Vagina (tissue), 2 donors: ENCODE measurements around the gene PSMB10. TPM values are rescaled to one million over a fixed set of nuclear protein-coding genes. Genes with fewer than 3 reads are reported as not detected.
A peak's percentile ranks its signal among the peaks of the same experiment; 100 is the strongest.

Source experiments
- DNase-seq, 2 donors: peaks; one replicate each; pipeline ENCODE4 v3.0.0-alpha.2; 2017; ENCODE audit errors: extremely low spot score in 2 of 2
- H3K27ac ChIP-seq: fragments of 200-600 bp; sonication (generic); one replicate; pipeline ENCODE4 v1.5.1; 2019
- H3K27me3 ChIP-seq: fragments of 200-600 bp; sonication (generic); one replicate; pipeline ENCODE4 v1.5.1; 2019
- H3K36me3 ChIP-seq, 2 donors: fragments of 200-600 bp; sonication (generic); one replicate each; pipeline ENCODE4 v1.5.1; 2017 to 2019
- H3K4me1 ChIP-seq: fragments of 200-600 bp; sonication (generic); one replicate; pipeline ENCODE4 v1.5.1; 2019
- H3K4me3 ChIP-seq, 2 donors: fragments of 200-600 bp; sonication (generic); 1 replicate in 1 of 2; 2 replicates in 1 of 2; pipeline ENCODE4 v1.5.1; 2016 to 2019
- H3K9me3 ChIP-seq: fragments of 200-600 bp; sonication (generic); one replicate; pipeline ENCODE4 v1.5.1; 2019
- CTCF ChIP-seq, 3 experiments: fragments of 450-650 bp in 2 of 3; fragments of 200-600 bp in 1 of 3; sonication (generic) in 1 of 3; IDR thresholded peaks; one replicate each; pipeline ENCODE4 v1.5.1; 2017 to 2019; ENCODE audit warnings: antibody characterized with exemption in 3 of 3, mild to moderate bottlenecking in 2 of 3, moderate library complexity in 2 of 3
- POLR2A ChIP-seq, 2 donors: fragments of 450-650 bp; IDR thresholded peaks; one replicate each; pipeline ENCODE4 v1.6.1; 2017; ENCODE audit warnings: antibody characterized with exemption in 2 of 2, mild to moderate bottlenecking in 2 of 2, moderate library complexity in 2 of 2
- POLR2AphosphoS5 ChIP-seq, 2 donors: sonication (generic); formaldehyde crosslinking; IDR thresholded peaks; one replicate each; pipeline ENCODE4 v1.9.0; 2017; ENCODE audit warnings: antibody characterized with exemption in 2 of 2, mild to moderate bottlenecking in 2 of 2, low read depth in 1 of 2; ENCODE audit not compliant: insufficient read depth in 1 of 2
- intact Hi-C: fragments of 100-400 bp; cut with DNase I; formaldehyde crosslinking; loops from one replicate; pipeline ENCODE4 v1.15.1; 2023
- total RNA-seq: library from RNA; depleted of rRNA; stranded (reverse); fragments of >200 nt; gene quantifications from one replicate; pipeline ENCODE4 v1.2.3, GENCODE V29; 2016

Gene PSMB10
- total RNA-seq, 1 donor from 2014 or later: 45.2 TPM

GRCh38 chr16:67893743-67894399 lies 42.8 kb downstream of the PSMB10 start:
- peaks cover 55% of the 10 kb centered on the region for H3K4me1 ChIP-seq
- no peaks in the 10 kb centered on the region for H3K36me3 ChIP-seq
- no peak for DNase-seq
- H3K27ac ChIP-seq: peak overlapping the region; percentile 91
- no peak for TF ChIP-seq POLR2A (IDR thresholded peaks at IDR 0.05)
- TF ChIP-seq CTCF (IDR thresholded peaks at IDR 0.05): no peak
- TF ChIP-seq POLR2AphosphoS5 (IDR thresholded peaks at IDR 0.05; ENCODE audit: insufficient read depth in 1 of 2, low read depth in 1 of 2): no peak
- H3K9me3 ChIP-seq: no peaks in the 10 kb centered on the region
- peak overlapping the region; percentile 77 to 93 for H3K4me3 ChIP-seq
- intact Hi-C loops: loop anchor here (5.0 kb wide), 1 partner anchor 43 kb away; the partner anchor contains the start of gene PSMB10
- H3K27me3 ChIP-seq: no peaks in the 10 kb centered on the region

GRCh38 chr16:67892899-67893742 lies 43.5 kb downstream of the PSMB10 start, which contains the start of gene PSKH1:
PSKH1 (plus strand) TSS chr16:67893254; CDS start chr16:67908750, 15,496 bp downstream.
- Histone ChIP-seq H3K4me1 (peaks cover 53% of the 10 kb centered on the region), H3K36me3 (no peaks in the 10 kb centered on the region), H3K27ac (peak within 1 kb of the TSS; percentile 91), H3K4me3 (peak within 1 kb of the TSS; percentile 77 to 93), H3K9me3 (no peaks in the 10 kb centered on the region), H3K27me3 (no peaks in the 10 kb centered on the region)
- TF ChIP-seq POLR2AphosphoS5 (IDR thresholded peaks at IDR 0.05; ENCODE audit: insufficient read depth in 1 of 2, low read depth in 1 of 2): peak; percentile 58 to 71
- no peak for TF ChIP-seq CTCF (IDR thresholded peaks at IDR 0.05)
- TF ChIP-seq POLR2A (IDR thresholded peaks at IDR 0.05): peak in 1 of 2 donors; percentile 81
- peak in 1 of 2 donors; percentile 93 for DNase-seq
- intact Hi-C loops: loop anchor here (5.0 kb wide), 1 partner anchor 44 kb away; the partner anchor contains the start of gene PSMB10

- DNase-seq: no peak
- TF ChIP-seq POLR2A (IDR thresholded peaks at IDR 0.05) (no peak), POLR2AphosphoS5 (IDR thresholded peaks at IDR 0.05; ENCODE audit: insufficient read depth in 1 of 2, low read depth in 1 of 2) (no peak), CTCF (IDR thresholded peaks at IDR 0.05) (no peak)
- intact Hi-C loops: loop anchor here (5.0 kb wide), 1 partner anchor 45 kb away; the partner anchor contains the start of gene PSMB10
- no peaks in the 10 kb centered on the region for H3K36me3 ChIP-seq
- peaks cover 46% of the 10 kb centered on the region for H3K4me1 ChIP-seq
- no peaks in the 10 kb centered on the region for H3K27me3 ChIP-seq
- no peaks in the 10 kb centered on the region for H3K9me3 ChIP-seq
- no peak overlapping the region for H3K27ac ChIP-seq
- H3K4me3 ChIP-seq: peak overlapping the region; percentile 77 to 93
These were observed 44.3 kb downstream of the PSMB10 start for GRCh38 chr16:67892375-67892774.

GRCh38 chr16:67888331-67888730 lies 48.3 kb downstream of the PSMB10 start:
- H3K4me1 ChIP-seq: peaks cover 18% of the 10 kb centered on the region
- TF ChIP-seq POLR2AphosphoS5 (IDR thresholded peaks at IDR 0.05; ENCODE audit: insufficient read depth in 1 of 2, low read depth in 1 of 2): no peak
- TF ChIP-seq POLR2A (IDR thresholded peaks at IDR 0.05): no peak
- TF ChIP-seq CTCF (IDR thresholded peaks at IDR 0.05): no peak
- H3K27me3 ChIP-seq: no peaks in the 10 kb centered on the region
- DNase-seq: no peak
- H3K4me3 ChIP-seq: no peak overlapping the region
- no peaks in the 10 kb centered on the region for H3K9me3 ChIP-seq
- H3K27ac ChIP-seq: no peak overlapping the region
- peaks cover 0 to 5% of the 10 kb centered on the region in 2 donors for H3K36me3 ChIP-seq
- intact Hi-C loops: no loop called here
